Adipose tissue (tissue), 3 donors: Measurements from ENCODE around the gene DNAH1. TPM values are rescaled to one million over a fixed set of nuclear protein-coding genes. Genes with fewer than 3 reads are reported as not detected.

Experiments
- H3K27ac ChIP-seq: one replicate; pipeline ENCODE4 v1.5.1; 2013; ENCODE audit warnings: low read depth, low read length
- WGBS, 3 donors: extraction: QIAGEN DNeasy Blood & Tissue Kit; methylation state at CpG; one replicate each; pipeline ENCODE4 v1.1.7; 2013; 5-methylcytosine and 5-hydroxymethylcytosine counted together
- polyA plus RNA-seq, 3 donors: library from polyadenylated mRNA; stranded (reverse); fragments of 200-250 nt; gene quantifications; one replicate each; pipeline ENCODE4 v1.2.3, GENCODE V29; 2013
- donor health status: healthy with polysubstance abuse.
- donor health status: Bipolar disorder and iron deficiency.
- donor health status: healthy.

The DNAH1 gene
- polyA plus RNA-seq, 3 donors: 2.4 to 10.7 (median 8.0) TPM

DNA sequence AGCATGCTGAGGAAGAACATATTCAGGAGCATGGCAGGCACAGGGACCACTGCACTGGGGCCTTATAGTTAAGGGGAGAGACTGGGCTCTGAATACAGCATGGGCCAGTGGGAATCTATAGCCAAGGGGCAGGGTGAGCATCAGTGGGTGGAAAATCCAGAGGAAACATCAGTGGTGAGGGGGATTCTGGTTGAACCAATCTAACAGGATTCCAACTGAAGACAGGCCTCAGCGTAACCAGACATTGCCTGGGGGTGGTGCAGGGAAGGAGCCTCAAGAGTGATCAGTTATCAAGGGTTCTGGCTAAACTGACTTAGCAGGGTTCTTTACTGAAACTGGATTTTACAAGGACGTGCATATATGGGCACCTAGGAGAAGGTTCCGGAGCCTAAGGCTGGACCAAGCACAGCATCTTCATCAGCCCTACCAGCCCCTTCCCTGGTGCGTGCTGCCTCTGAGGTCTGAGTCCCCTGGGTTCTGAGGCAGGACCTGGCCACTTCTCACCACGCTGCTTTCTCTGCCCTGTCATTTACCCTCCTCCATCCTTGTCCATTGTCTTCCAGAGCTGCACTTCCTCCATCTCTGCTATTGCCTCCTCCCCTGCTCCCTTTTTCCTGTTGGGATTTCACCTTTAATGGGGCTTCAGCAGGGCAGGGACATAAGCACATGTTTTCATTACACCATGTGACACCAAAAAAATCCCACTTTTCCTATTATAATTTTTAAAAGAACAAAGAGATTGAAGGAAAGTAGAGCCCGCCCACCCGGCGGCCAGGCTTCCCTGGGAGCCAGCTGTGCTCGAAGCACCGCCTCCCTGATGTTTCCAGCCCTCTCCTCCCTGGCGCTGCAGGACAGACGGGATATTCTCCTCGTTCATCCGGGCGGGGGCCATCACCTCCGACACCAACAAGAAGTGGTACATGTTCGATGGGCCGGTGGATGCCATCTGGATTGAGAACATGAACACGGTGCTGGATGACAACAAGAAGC lies 52.1 kb downstream of the DNAH1 start:
- WGBS, 3 donors: 55 to 76% (median 71%) methylated on average over 19 of the region's 19 CpGs
- H3K27ac ChIP-seq: no peak overlapping the region

DNA sequence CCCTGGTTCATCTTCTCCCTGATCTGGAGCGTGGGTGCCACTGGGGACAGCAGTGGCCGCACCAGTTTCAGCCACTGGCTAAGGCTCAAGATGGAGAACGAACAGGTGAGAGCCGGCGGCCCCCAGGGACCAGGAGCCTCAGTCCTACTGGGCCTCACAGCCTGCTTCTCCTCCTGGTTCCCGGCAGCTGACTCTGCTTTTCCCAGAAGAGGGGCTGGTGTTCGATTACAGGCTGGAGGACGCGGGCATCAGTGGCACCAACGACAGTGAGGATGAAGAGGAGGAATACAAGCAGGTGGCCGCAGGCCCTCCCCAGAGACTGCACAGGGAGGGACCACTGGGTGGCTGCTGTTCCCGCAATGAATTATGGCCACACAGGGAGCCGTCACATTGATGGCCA lies 54.4 kb downstream of the DNAH1 start:
- no peak overlapping the region for H3K27ac ChIP-seq
- 92 to 95% (median 94%) methylated on average over 13 of the region's 13 CpGs for WGBS, 3 donors

DNA sequence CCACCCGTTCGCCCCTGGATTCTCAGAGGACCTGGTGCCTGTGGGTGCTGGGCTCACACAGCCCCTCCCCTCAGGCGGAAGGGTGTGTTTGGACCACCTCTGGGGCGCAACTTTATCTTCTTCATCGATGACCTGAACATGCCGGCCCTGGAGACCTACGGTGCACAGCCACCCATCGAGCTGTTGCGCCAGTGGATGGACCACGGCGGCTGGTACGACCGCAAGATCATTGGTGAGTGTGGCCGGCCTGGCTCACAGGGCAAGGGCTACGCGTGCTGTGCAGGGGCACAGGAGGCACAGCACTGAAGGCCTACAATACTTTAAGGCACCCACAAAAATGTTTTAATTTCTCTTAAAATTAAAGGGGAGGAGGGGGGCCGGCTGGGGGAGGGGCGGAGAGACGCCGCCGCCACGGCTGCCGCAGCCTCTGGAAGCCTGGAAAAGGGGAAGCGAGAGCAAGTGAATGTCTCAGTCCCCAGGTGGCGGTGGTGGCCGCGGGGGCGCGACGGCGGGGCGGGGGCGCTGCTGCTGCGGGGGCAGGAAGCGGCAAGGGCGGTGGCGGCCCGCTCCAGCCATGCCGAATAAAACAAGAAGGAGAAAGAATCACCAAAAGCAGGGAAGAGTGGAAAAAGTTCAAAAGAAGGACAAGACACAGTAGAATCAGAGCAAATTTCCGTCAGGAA lies 56.8 kb downstream of the DNAH1 start:
- no peak overlapping the region for H3K27ac ChIP-seq
- 37 to 64% (median 37%) methylated on average over 38 to 40 of the region's 40 CpGs for WGBS, 3 donors

DNA sequence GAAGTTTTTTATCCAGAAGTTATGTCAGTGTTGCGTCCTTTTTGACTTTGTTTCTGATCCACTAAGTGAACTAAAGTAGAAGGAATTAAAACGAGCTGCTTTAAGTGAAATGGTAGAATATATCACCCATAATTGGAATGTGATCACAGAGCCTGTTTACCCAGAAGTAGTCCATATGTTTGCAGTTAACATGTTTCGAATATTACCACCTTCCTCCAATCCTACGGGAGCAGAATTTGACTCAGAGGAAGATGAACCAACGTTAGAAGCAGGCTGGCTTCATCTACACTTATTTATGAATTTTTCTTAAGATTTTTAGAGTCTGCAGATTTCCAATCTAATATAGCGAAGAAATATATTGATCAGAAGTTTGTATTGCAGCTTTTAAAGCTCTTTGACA lies 57.6 kb downstream of the DNAH1 start:
- 69 to 76% (median 74%) methylated on average over 6 of the region's 6 CpGs for WGBS, 3 donors

DNA sequence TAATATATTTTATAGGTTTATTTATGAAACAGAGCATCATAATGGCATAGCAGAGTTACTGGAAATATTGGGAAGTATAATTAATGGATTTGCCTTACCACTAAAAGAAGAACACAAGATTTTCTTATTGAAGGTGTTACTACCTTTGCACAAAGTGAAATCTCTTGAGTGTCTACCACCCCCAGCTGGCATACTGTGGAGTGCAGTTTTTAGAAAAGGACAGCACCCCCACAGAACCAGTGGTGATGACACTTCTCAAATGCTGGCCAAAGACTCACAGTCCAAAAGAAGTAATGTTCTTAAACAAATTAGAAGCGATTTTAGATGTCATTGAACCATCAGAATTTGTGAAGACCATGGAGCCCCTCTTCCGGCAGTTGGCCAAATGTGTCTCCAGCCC lies 58.1 kb downstream of the DNAH1 start:
- WGBS, 3 donors: 87 to 96% (median 94%) methylated on average over 2 of the region's 2 CpGs
- H3K27ac ChIP-seq: no peak overlapping the region

More for the DNA sequence above, 57.6 kb downstream of the DNAH1 start:
- no peak overlapping the region for H3K27ac ChIP-seq

DNA sequence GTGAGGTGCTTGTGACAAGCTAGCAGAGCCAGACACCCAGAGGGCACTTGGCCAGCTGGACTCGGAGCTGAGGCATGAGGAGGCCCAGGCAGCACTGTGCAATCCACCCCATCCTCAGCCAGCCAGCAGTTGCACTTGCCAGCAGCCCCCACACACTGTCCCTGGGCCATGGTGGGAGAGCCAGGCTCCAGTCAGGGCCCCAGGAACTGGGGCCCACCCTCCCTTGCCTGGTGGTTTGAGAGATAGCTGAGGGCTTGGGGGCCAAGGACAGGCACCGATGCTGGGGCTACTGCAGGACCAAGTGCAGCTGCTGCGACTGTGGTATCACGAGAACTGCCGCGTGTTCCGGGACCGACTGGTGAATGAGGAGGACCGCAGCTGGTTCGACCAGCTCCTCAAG lies 63.5 kb downstream of the DNAH1 start:
- no peak overlapping the region for H3K27ac ChIP-seq
- 45 to 83% (median 66%) methylated on average over 10 of the region's 10 CpGs for WGBS, 3 donors

DNA sequence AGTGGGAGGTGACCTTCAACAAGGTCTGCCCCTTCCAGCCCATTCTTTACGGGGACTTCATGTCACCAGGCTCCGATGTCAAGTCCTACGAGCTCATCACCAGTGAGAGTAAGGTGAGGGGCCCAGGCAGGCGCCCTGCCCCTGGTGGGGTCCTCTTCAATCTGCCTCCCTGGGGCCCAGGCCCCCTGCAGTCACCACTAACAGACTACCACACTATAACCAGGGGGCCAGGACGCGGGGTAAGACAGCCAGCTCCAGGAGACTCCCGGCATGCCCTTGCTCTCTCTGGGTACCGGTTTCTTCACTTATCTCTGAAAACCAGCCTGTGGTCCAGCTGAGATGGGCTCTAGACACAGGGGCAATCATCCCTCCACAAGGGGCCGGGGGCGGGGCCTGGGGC lies 63.9 kb downstream of the DNAH1 start:
- 80 to 89% (median 87%) methylated on average over 10 of the region's 10 CpGs for WGBS, 3 donors
- no peak overlapping the region for H3K27ac ChIP-seq

DNA sequence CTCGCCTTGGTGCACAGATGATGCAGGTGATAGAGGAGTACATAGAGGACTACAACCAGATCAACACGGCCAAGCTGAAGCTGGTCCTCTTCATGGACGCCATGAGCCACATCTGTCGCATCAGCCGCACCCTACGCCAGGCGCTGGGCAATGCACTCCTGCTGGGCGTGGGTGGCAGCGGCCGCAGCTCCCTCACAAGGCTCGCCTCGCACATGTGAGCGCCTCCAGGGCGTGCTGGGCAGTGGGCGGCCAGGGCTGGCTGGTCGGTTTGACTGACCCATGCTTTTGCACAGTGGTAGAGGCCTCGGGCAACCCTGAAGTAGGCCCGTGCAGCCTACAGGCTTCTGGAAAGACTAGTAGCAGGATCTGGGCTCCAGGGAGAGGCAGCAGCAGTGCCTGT lies 65.5 kb downstream of the DNAH1 start:
- no peak overlapping the region for H3K27ac ChIP-seq
- WGBS, 3 donors: 89 to 93% (median 92%) methylated on average over 18 of the region's 18 CpGs

DNA sequence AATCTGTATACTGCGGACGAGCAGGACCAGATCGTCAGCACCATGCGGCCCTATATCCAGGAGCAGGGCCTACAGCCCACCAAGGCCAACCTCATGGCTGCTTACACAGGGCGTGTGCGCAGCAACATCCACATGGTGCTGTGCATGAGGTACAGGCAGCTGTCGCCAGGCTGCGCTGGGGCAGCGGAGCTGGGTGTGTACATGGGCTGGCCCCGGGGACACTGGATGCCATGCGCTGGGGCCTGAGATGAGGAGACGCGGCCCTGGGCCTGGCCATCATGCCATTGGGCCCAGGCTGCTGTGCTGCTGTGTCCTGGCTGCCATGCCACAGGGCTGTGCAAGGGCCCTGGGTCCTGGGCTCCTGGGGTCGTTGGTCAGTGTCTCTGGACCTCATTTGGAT lies 67.3 kb downstream of the DNAH1 start:
- 91 to 92% (median 91%) methylated on average over 12 to 14 of the region's 14 CpGs for WGBS, 3 donors
- H3K27ac ChIP-seq: no peak overlapping the region

DNA sequence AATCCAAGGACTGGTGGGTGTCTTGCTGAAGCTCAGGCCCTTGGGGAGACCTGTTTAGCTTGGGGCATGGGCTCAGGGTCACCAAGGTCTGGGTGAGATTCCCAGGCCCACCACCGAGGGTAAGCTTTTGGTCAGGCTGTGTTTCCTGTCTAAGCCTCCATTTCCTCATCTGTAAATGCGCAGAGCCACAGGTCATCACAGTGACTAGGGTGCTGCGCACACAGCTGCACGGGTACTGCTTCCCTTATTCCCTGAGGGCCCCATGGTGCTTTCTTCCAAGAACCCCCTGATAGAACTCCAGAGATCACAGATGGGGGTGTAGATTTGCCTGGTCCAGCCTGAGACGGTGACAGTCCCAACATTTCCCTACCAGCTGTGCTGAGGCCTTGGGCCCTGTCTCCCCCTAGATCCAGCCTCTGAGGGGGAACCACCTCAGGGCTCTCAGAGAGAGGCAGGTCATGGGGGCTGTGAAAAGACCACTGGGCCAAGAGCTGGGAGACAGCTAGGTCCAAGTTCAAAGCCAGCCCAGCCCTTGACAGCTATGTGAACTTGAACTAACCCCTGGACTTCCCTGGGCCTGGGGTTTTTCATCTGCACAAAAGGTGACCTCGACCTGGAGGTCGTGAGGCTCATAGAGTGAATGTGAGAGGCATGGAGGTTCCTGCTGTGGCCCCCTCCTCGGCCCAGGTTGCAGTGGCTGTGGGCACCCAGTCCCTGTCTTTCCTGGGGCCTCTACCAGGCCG lies 68.1 kb downstream of the DNAH1 start:
- 69 to 80% (median 69%) methylated on average over 9 of the region's 9 CpGs for WGBS, 3 donors
- no peak overlapping the region for H3K27ac ChIP-seq

DNA sequence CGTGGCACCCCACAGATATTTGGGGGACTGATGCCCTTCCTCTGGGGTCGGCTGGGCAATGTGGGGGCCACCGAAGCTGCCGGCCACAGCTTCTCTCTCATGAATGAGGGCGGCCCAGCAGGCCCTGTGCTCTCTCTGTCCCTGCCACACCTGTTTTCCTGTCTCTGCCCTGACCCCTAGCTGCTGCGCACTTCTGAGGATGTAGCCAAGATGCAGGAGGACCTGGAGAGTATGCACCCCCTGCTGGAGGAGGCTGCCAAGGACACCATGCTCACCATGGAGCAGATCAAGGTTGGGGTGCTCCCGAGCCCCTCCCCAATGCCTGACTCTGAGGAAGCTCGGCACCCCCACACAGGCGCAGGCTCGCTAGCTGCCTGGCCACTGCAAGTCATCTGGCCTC lies 69.0 kb downstream of the DNAH1 start:
- H3K27ac ChIP-seq: no peak overlapping the region
- WGBS, 3 donors: 73 to 76% (median 75%) methylated on average over 10 of the region's 10 CpGs

DNA sequence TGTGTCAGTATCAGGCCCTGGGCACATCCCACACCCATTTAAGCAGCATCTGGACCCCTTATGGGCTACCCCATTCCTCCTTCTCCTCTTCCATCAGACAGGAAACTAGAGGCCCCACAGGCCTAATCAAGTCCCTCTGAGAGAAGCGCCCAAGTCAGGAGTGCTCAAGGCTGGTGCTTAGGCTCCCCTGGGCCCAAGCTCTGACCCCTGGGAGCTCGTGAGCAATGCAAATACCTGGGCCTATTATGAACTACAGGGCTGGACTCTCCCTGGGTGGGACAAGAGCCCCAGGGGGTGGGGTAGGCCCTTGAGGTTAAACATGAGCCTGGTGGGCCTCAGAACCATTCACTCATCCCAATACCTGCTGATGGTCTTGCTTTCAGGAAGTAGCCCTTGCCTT lies 71.4 kb downstream of the DNAH1 start:
- no peak overlapping the region for H3K27ac ChIP-seq
- 90 to 98% (median 95%) methylated on average over 2 of the region's 2 CpGs for WGBS, 3 donors

DNA sequence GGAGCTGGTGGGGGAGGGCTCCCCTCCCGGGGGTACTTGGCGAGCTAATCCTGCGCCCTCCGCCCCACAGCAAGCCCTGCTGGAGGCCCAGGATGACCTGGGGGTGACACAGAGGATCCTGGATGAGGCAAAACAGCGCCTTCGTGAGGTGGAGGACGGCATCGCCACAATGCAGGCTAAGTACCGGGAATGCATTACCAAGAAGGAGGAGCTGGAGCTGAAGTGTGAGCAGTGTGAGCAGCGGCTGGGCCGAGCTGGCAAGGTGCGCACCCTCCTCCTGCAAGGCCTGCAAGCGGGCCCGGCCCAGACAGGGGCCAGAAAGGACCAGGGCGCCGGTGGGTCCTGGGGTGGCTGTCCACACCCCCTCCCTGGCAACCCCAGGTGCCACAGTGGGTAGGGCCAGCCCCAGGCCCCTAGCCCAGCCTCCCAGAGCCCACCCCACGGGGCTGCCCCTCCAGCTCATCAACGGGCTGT lies 72.3 kb downstream of the DNAH1 start:
- no peak overlapping the region for H3K27ac ChIP-seq
- whole genome bisulfite sequencing, 3 donors: 83 to 89% (median 87%) methylated on average over 18 of the region's 18 CpGs

DNA sequence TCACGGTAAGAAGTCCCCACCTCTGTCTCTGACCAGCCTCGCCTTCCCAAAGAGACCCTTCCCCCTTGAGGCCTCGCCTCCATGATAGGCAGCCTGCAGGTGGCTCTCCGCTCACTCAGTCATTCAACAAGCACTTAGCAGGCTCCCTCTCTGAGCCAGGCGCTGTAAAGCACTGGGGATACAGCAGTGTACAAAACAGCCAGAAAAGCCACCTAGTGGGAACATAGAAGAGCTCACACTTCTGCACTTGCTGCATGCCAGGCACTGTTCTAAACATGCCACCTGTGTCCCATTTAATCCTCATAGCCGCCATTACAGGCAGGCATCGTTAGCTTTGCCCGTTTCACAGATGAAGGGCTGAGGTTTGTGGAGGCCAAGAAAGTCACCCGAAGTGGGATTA lies 72.8 kb downstream of the DNAH1 start:
- no peak overlapping the region for H3K27ac ChIP-seq
- 94% methylated on average over 9 of the region's 9 CpGs for WGBS, 3 donors

DNA sequence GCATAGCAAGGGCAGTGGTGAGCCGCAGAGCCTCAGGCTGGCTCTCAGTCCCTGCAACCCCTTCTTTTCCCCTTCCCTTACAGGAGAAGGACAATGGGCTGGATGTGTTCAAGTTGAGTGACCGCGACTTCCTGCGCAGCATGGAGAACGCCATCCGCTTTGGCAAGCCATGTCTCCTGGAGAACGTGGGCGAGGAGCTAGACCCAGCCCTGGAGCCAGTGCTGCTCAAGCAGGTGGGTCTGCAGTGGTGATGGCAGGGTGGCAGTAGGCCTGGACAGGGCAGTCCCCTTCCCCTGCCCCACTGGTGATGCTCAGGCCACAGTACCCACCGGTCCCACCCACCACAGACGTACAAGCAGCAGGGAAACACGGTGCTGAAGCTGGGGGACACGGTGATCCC lies 75.0 kb downstream of the DNAH1 start:
- 93 to 97% (median 96%) methylated on average over 12 of the region's 12 CpGs for WGBS, 3 donors
- H3K27ac ChIP-seq: no peak overlapping the region

DNA sequence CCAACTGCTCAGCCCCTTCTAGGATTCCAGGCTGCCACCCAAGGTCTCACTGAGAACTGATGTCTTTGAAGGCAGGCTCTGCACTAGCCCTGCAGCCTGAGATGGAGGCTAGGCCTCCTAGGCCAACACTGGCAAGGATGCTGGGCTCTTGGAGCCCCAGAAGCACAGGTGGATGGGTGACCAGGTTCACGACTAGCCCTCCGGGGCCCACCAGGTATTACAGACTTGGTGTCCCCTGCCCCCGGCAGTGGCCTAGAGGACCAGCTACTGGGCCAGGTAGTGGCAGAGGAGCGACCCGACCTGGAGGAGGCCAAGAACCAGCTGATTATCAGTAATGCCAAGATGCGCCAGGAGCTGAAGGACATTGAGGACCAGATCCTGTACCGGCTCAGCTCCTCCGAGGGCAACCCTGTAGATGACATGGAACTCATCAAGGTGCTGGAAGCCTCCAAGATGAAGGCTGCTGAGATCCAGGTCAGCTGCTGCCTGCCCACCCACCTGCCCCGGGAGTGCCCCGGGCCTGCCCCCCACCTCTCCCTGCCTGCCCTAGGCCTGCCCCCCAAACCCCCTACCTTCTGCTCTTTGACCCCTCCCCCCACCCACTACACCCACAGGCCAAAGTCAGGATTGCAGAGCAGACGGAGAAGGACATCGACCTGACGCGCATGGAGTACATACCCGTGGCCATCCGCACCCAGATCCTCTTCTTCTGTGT lies 76.3 kb downstream of the DNAH1 start:
- 93 to 94% (median 93%) methylated on average over 15 to 16 of the region's 16 CpGs for WGBS, 3 donors
- H3K27ac ChIP-seq: no peak overlapping the region

DNA sequence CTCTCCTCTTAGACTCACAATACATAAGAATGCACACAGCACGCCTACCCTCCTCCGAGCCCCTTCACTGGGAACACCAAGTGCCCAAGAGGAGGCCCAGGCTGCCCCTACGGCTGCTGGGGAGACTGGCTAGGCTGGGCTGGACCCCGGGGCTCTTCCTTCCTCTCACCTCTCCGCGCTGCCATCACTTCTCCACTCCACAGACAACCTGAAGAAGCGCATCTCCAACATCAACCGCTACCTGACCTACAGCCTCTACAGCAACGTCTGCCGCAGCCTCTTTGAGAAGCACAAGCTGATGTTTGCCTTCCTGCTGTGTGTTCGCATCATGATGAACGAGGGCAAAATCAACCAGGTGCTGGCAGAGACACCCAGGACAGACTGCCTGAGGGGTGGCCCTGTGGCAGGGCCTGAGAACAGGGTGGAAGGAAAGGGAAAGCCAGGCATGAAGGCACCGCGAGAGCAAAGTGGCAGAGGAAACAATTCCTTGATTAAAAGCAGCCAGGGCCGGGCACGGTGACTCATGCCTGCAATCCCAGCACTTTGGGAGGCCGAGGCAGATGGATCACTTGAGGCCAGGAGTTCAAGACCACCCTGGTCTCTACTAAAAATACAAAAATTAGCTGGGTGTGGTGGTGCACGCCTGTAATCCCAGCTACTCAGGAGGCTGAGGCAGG lies 77.2 kb downstream of the DNAH1 start:
- no peak overlapping the region for H3K27ac ChIP-seq
- WGBS, 3 donors: 89 to 91% (median 90%) methylated on average over 18 of the region's 18 CpGs
